ENCODE measurements around the gene FOXRED2. TPM values are rescaled to one million over a fixed set of nuclear protein-coding genes. Genes with fewer than 3 reads are reported as not detected.
A peak's percentile ranks its signal among the peaks of the same experiment; 100 is the strongest.

The FOXRED2 gene
- total and polyA plus RNA-seq, 2 of the 8 experiments (the other 6 are each of a cell fraction or from before 2014, with no cell fraction given) = 11.5 to 27.8 TPM

DNA sequence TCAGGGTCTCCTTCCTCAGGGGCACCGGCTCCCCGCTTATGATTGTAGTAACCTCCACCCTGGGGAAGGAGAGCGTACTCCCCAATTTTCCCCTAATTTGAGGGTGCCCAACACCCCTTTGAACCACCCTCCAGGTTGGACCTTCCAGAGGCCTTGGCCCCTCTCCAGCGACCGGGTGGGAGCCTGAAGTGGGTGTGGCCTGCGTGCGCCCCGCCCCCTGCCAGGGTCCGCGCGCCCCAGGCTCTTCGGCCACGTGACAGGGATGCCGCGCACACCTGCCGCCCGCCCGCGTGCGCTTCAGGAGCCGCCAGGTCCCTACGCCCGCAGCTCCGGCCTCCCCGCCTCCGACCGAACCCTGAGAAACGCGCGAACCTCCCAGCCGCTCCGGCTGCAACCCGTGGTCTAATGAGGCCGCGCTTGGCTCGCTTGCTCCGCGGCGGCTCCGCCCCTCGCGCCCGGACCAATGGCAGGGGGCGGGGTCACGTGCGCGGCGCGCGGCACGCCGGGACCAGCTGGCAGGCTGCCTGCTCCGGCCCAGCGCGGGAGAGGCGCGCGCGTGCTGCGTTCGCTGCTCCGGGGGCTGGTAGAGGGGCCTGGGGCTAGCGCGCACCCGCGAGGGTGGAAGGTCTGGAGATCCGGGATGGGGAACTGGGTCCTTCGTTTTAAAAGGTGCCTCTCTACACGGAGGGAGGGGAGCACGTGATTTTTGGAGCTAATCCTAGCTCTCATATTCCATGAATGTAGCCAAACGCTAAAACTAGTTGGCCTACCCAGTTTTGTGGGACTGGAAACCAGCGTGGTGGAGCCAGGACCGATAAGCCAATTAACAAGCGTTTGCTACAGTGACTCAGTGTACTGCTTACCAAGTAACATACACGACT, at the start of gene FOXRED2 (continued):
- TF ChIP-seq, protein P1, sequence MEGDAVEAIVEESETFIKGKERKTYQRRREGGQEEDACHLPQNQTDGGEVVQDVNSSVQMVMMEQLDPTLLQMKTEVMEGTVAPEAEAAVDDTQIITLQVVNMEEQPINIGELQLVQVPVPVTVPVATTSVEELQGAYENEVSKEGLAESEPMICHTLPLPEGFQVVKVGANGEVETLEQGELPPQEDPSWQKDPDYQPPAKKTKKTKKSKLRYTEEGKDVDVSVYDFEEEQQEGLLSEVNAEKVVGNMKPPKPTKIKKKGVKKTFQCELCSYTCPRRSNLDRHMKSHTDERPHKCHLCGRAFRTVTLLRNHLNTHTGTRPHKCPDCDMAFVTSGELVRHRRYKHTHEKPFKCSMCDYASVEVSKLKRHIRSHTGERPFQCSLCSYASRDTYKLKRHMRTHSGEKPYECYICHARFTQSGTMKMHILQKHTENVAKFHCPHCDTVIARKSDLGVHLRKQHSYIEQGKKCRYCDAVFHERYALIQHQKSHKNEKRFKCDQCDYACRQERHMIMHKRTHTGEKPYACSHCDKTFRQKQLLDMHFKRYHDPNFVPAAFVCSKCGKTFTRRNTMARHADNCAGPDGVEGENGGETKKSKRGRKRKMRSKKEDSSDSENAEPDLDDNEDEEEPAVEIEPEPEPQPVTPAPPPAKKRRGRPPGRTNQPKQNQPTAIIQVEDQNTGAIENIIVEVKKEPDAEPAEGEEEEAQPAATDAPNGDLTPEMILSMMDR (IDR thresholded peaks at IDR 0.05; ENCODE audit: control extremely low read depth in 1 of 3, insufficient read depth in 1 of 3, low read depth in 1 of 3, low read length in 3 of 3) = 0 out of 4 replicates have a peak, but pooled peaks of 1 of the 3 experiments have one; percentile 0
- peak in 1 of 2 experiments; percentile 72; a peak in 2 of 3 replicates for TF ChIP-seq POLR2A (IDR thresholded peaks at IDR 0.05; ENCODE audit: control extremely low read depth in 1 of 2, low read depth in 2 of 2, low read length in 2 of 2)
- no peak for TF ChIP-seq SAP30 (IDR thresholded peaks at IDR 0.05; ENCODE audit: insufficient read depth, insufficient replicate concordance, low read length)
- TF ChIP-seq, protein P2, sequence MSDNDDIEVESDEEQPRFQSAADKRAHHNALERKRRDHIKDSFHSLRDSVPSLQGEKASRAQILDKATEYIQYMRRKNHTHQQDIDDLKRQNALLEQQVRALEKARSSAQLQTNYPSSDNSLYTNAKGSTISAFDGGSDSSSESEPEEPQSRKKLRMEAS (IDR thresholded peaks at IDR 0.05) = peak; percentile 98
- peak; percentile 94 for TF ChIP-seq TAF1 (IDR thresholded peaks at IDR 0.05; ENCODE audit: low read depth, low read length)
- no peak for TF ChIP-seq SIRT6 (IDR thresholded peaks at IDR 0.05; ENCODE audit: low read length)
- no peak; the same call in 1 of the 2 replicates for TF ChIP-seq SP4 (IDR thresholded peaks at IDR 0.05; ENCODE audit: low read length)
- peak; percentile 87 for TF ChIP-seq KDM4A (IDR thresholded peaks at IDR 0.05; ENCODE audit: low read depth, low read length, severe bottlenecking)
- peak; percentile 26; the same call in 1 of the 2 replicates for TF ChIP-seq TCF12 (IDR thresholded peaks at IDR 0.05; ENCODE audit: low read depth, low read length)
